GM20000 (cell line): Measurements from ENCODE around the gene PIK3AP1.

Experiments
- DNase-seq: peaks from one replicate; pipeline ENCODE4 v3.0.0; 2012; ENCODE audit warnings: low spot score
- CTCF ChIP-seq: IDR thresholded peaks from 2 replicates; pipeline ENCODE4 v1.5.1; 2012; ENCODE audit warnings: mild to moderate bottlenecking, control low read depth; ENCODE audit errors: extremely low read depth, missing control alignments

The PIK3AP1 gene

GRCh38 chr10:96636551-96636950 lies 83.8 kb downstream of the PIK3AP1 start:
- DNase-seq, result no peak
- no peak for TF ChIP-seq CTCF

GRCh38 chr10:96632974-96633710 lies 87.2 kb downstream of the PIK3AP1 start:
- no peak for DNase-seq
- TF ChIP-seq CTCF, result no peak

GRCh38 chr10:96627292-96627691 lies 93.0 kb downstream of the PIK3AP1 start:
- TF ChIP-seq CTCF, result no peak
- no peak for DNase-seq

GRCh38 chr10:96626795-96627194 lies 93.5 kb downstream of the PIK3AP1 start:
- no peak for DNase-seq
- no peak for TF ChIP-seq CTCF

DNA sequence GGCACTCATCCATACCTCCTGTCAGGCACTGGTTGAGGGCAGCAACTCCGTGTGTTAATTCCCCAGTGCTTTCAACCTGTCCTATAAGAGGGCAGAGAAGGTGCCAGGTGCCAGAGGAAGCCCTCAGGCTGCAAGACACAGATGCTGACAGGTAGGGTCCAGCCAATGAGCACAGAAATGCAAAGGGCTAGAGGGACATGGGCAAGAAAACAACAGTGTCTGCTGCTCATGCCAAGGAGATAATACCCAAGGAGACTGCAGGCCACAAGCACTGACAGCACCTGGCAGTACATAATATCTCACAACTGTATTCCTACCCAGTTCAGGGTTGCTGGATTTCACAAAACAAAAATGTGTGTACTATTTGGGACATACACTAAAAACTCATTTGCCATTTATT lies 95.1 kb downstream of the PIK3AP1 start:
- TF ChIP-seq CTCF, result no peak
- DNase-seq, result no peak

GRCh38 chr10:96622013-96622787 lies 98.1 kb downstream of the PIK3AP1 start:
- TF ChIP-seq CTCF, result no peak
- no peak for DNase-seq

- TF ChIP-seq CTCF, result no peak
- no peak for DNase-seq
These were observed 100.2 kb downstream of the PIK3AP1 start for GRCh38 chr10:96619796-96620773.
